ENCODE data around the gene KIF3A.

DNA sequence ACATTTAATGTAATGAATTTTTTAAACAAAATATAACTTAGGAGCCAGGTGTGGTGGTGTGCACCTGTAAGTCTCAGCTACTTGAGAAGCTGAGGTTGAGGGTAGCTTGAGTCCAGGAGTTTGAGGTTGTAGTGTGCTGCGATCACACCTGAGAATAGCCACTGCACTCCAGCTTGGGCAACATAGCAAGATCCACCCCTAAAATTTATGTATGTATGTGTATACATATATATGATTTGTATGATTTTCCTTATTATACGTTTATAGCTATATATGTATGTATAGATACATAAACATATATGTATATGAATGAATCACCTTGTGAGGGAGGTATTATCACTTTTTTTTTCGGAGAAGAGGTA lies 9.2 kb upstream of the KIF3A start:
- TF ChIP-seq, protein P1, sequence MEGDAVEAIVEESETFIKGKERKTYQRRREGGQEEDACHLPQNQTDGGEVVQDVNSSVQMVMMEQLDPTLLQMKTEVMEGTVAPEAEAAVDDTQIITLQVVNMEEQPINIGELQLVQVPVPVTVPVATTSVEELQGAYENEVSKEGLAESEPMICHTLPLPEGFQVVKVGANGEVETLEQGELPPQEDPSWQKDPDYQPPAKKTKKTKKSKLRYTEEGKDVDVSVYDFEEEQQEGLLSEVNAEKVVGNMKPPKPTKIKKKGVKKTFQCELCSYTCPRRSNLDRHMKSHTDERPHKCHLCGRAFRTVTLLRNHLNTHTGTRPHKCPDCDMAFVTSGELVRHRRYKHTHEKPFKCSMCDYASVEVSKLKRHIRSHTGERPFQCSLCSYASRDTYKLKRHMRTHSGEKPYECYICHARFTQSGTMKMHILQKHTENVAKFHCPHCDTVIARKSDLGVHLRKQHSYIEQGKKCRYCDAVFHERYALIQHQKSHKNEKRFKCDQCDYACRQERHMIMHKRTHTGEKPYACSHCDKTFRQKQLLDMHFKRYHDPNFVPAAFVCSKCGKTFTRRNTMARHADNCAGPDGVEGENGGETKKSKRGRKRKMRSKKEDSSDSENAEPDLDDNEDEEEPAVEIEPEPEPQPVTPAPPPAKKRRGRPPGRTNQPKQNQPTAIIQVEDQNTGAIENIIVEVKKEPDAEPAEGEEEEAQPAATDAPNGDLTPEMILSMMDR (conservative IDR thresholded peaks at IDR 0.05) = no peak
- no peak for TF ChIP-seq ZFX (IDR thresholded peaks at IDR 0.05)
